MM.1S (cell line): Measurements from ENCODE around the gene DPY19L3.

Source experiments
- CTCF ChIP-seq: fragments of 300-600 bp; sonication (generic); IDR thresholded peaks from 2 replicates; pipeline ENCODE4 v1.5.1; 2016; ENCODE audit warnings: antibody characterized with exemption, low read length, mixed read lengths
- EZH2phosphoT487 ChIP-seq: fragments of 300-600 bp; sonication (generic); IDR thresholded peaks from 2 replicates; pipeline ENCODE4 v1.6.1; 2018; ENCODE audit warnings: antibody characterized with exemption, low read length

GRCh38 chr19:32367063-32367462, 38.5 kb upstream of the DPY19L3 start:
- TF ChIP-seq CTCF (no peak), EZH2phosphoT487 (no peak)
